Neural progenitor cell (in vitro differentiated cells): ENCODE measurements around the gene CETN3. TPM values are rescaled to one million over a fixed set of nuclear protein-coding genes. Genes with fewer than 3 reads are reported as not detected.

ENCODE experiments used
- DNase-seq: peaks from one replicate; pipeline ENCODE4 v3.0.0-alpha.2; 2016; ENCODE audit warnings: low spot score
- H2AFZ ChIP-seq: fragments of 200-600 bp; sonication (generic); replicated peaks from 2 replicates; pipeline ENCODE4 v1.6.1; 2016; ENCODE audit warnings: antibody characterized with exemption
- H3F3A ChIP-seq: fragments of 200-600 bp; sonication (generic); 2 replicates; pipeline ENCODE4 v1.6.1; 2016; ENCODE audit warnings: antibody characterized with exemption, low read depth
- H3K27ac ChIP-seq: fragments of 200-600 bp; sonication (generic); 2 replicates; pipeline ENCODE4 v1.5.1; 2016; ENCODE audit warnings: mild to moderate bottlenecking
- H3K27me3 ChIP-seq: fragments of 200-600 bp; sonication (generic); 2 replicates; pipeline ENCODE4 v1.6.1; 2016; ENCODE audit warnings: mild to moderate bottlenecking, moderate library complexity
- H3K36me3 ChIP-seq: fragments of 200-600 bp; sonication (generic); 2 replicates; pipeline ENCODE4 v1.5.1; 2016
- H3K4me1 ChIP-seq: fragments of 200-600 bp; sonication (generic); 2 replicates; pipeline ENCODE4 v1.6.1; 2016; ENCODE audit warnings: mixed run types
- H3K4me2 ChIP-seq: fragments of 200-600 bp; sonication (generic); 2 replicates; pipeline ENCODE4 v1.6.1; 2016
- H3K4me3 ChIP-seq: fragments of 200-600 bp; sonication (generic); 2 replicates; pipeline ENCODE4 v1.5.1; 2016
- H3K79me2 ChIP-seq: fragments of 200-600 bp; sonication (generic); 2 replicates; pipeline ENCODE4 v1.6.1; 2016; ENCODE audit warnings: low read depth
- H3K9ac ChIP-seq: fragments of 200-600 bp; sonication (generic); 2 replicates; pipeline ENCODE4 v1.6.1; 2016
- H3K9me3 ChIP-seq: fragments of 200-600 bp; sonication (generic); 2 replicates; pipeline ENCODE4 v1.5.1; 2016; ENCODE audit warnings: low read depth
- H4K20me1 ChIP-seq: fragments of 200-600 bp; sonication (generic); 2 replicates; pipeline ENCODE4 v1.6.1; 2016; ENCODE audit warnings: low read depth
- H3K27ac Mint-ChIP-seq: 3 replicates; pipeline ENCODE4 v1.8.0; 2021; ENCODE audit warnings: mixed read lengths
- H3K27me3 Mint-ChIP-seq: 2 replicates; pipeline ENCODE4 v1.8.0; 2022; ENCODE audit warnings: low read depth, mild to moderate bottlenecking, inconsistent platforms, moderate library complexity, mixed read lengths; ENCODE audit not compliant: insufficient read depth
- H3K36me3 Mint-ChIP-seq: 3 replicates; pipeline ENCODE4 v1.8.0; 2021; ENCODE audit warnings: mixed read lengths
- H3K4me1 Mint-ChIP-seq: 3 replicates; pipeline ENCODE4 v1.8.0; 2021; ENCODE audit warnings: mixed read lengths
- H3K4me3 Mint-ChIP-seq: 3 replicates; pipeline ENCODE4 v1.8.0; 2021; ENCODE audit warnings: mild to moderate bottlenecking, moderate library complexity, mixed read lengths
- H3K9me3 Mint-ChIP-seq: 3 replicates; pipeline ENCODE4 v1.8.0; 2020; ENCODE audit warnings: mixed read lengths
- CTCF ChIP-seq: fragments of 200-600 bp; sonication (generic); IDR thresholded peaks from 2 replicates; pipeline ENCODE4 v1.5.1; 2017; ENCODE audit warnings: antibody characterized with exemption, mild to moderate bottlenecking
- EZH2 ChIP-seq: fragments of 200-600 bp; sonication (generic); IDR thresholded peaks from 2 replicates; pipeline ENCODE4 v1.6.1; 2017; ENCODE audit warnings: antibody characterized with exemption, mild to moderate bottlenecking, moderate library complexity
- EZH2phosphoT487 ChIP-seq: fragments of 200-600 bp; sonication (generic); IDR thresholded peaks from 2 replicates; pipeline ENCODE4 v1.6.1; 2017; ENCODE audit warnings: antibody characterized with exemption
- total RNA-seq: library from RNA; depleted of rRNA; stranded (reverse); fragments of >200 nt; gene quantifications from 2 replicates; pipeline ENCODE4 v1.2.3, GENCODE V29; 2015; ENCODE audit warnings: low replicate concordance

Gene CETN3
- total RNA-seq, 1 donor from 2014 or later = 172 TPM

GRCh38 chr5:90386099-90386710, 23.4 kb downstream of the CETN3 start:
- no peaks in the 10 kb centered on the region for H3K79me2 ChIP-seq
- no peak overlapping the region for H3K27ac Mint-ChIP-seq

DNA sequence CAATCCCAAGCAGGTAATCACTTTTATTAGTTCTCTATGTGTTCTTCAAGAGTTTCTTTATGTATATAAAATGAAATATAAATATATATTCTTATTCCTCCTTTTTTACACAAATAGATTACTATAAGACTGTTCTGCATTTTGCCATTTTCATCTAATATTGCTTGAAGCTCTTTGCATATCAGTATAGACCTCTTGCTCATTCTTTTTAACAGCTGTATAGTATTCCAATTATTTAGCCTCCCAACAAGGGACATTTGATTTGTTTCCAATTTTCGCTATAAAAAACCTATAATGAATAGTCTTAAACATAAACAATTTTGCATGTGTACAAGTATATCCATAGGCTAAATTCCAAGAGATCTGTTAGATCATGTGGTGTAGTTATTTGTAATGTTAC, 25.2 kb downstream of the CETN3 start:
- Histone ChIP-seq H3K4me1 (no peaks in the 10 kb centered on the region), H3K4me2 (no peak overlapping the region), H3K9ac (no peak overlapping the region), H3K27me3 (no peaks in the 10 kb centered on the region), H4K20me1 (no peaks in the 10 kb centered on the region), H3K27ac (no peak overlapping the region), H3F3A (no peaks in the 10 kb centered on the region), H3K9me3 (no peaks in the 10 kb centered on the region), H2AFZ (no peak overlapping the region), H3K4me3 (no peak overlapping the region), H3K79me2 (no peaks in the 10 kb centered on the region), H3K36me3 (no peaks in the 10 kb centered on the region)
- H3K4me3 Mint-ChIP-seq = no peak overlapping the region
- H3K9me3 Mint-ChIP-seq = no peaks in the 10 kb centered on the region
- H3K4me1 Mint-ChIP-seq = no peaks in the 10 kb centered on the region
- no peaks in the 10 kb centered on the region for H3K27me3 Mint-ChIP-seq
- no peak overlapping the region for H3K27ac Mint-ChIP-seq
- DNase-seq = no peak
- TF ChIP-seq EZH2phosphoT487 (no peak), CTCF (no peak), EZH2 (no peak)
- H3K36me3 Mint-ChIP-seq = no peaks in the 10 kb centered on the region

More at GRCh38 chr5:90386099-90386710, 23.4 kb downstream of the CETN3 start:
- Histone ChIP-seq H3K27me3 (no peaks in the 10 kb centered on the region), H3K9ac (no peak overlapping the region), H3K4me3 (no peak overlapping the region), H3K4me2 (no peak overlapping the region), H4K20me1 (no peaks in the 10 kb centered on the region), H2AFZ (no peak overlapping the region), H3K9me3 (no peaks in the 10 kb centered on the region), H3K36me3 (no peaks in the 10 kb centered on the region), H3K4me1 (no peaks in the 10 kb centered on the region), H3F3A (no peaks in the 10 kb centered on the region), H3K27ac (no peak overlapping the region)
- Mint-ChIP-seq H3K9me3 (no peaks in the 10 kb centered on the region), H3K4me3 (no peak overlapping the region), H3K4me1 (no peaks in the 10 kb centered on the region), H3K36me3 (no peaks in the 10 kb centered on the region), H3K27me3 (no peaks in the 10 kb centered on the region)
- no peak for TF ChIP-seq EZH2
- TF ChIP-seq EZH2phosphoT487 = no peak
- peak; percentile 72 for TF ChIP-seq CTCF
- no peak for DNase-seq

- Histone ChIP-seq H3F3A (no peaks in the 10 kb centered on the region), H3K27ac (no peak overlapping the region), H4K20me1 (no peaks in the 10 kb centered on the region), H3K36me3 (no peaks in the 10 kb centered on the region), H3K27me3 (no peaks in the 10 kb centered on the region), H3K4me1 (no peaks in the 10 kb centered on the region), H3K4me2 (no peak overlapping the region), H3K9ac (no peak overlapping the region), H3K9me3 (no peaks in the 10 kb centered on the region), H3K4me3 (no peak overlapping the region), H2AFZ (no peak overlapping the region), H3K79me2 (no peaks in the 10 kb centered on the region)
- DNase-seq = no peak
- no peaks in the 10 kb centered on the region for H3K9me3 Mint-ChIP-seq
- H3K36me3 Mint-ChIP-seq = no peaks in the 10 kb centered on the region
- no peak for TF ChIP-seq EZH2phosphoT487
- TF ChIP-seq CTCF = no peak
- no peak for TF ChIP-seq EZH2
- H3K4me3 Mint-ChIP-seq = no peak overlapping the region
- H3K27ac Mint-ChIP-seq = no peak overlapping the region
- no peaks in the 10 kb centered on the region for H3K27me3 Mint-ChIP-seq
- H3K4me1 Mint-ChIP-seq = no peaks in the 10 kb centered on the region
Measured at GRCh38 chr5:90383903-90384302, 25.7 kb downstream of the CETN3 start.
